GM19035 (cell line): ENCODE results near the gene NXPH4.

Experiments used
- ATAC-seq: cut with Tn5 transposase; IDR thresholded peaks from one replicate; pipeline ENCODE4 v1.9.1; 2021; ENCODE audit not compliant: unreplicated experiment

The NXPH4 gene

DNA sequence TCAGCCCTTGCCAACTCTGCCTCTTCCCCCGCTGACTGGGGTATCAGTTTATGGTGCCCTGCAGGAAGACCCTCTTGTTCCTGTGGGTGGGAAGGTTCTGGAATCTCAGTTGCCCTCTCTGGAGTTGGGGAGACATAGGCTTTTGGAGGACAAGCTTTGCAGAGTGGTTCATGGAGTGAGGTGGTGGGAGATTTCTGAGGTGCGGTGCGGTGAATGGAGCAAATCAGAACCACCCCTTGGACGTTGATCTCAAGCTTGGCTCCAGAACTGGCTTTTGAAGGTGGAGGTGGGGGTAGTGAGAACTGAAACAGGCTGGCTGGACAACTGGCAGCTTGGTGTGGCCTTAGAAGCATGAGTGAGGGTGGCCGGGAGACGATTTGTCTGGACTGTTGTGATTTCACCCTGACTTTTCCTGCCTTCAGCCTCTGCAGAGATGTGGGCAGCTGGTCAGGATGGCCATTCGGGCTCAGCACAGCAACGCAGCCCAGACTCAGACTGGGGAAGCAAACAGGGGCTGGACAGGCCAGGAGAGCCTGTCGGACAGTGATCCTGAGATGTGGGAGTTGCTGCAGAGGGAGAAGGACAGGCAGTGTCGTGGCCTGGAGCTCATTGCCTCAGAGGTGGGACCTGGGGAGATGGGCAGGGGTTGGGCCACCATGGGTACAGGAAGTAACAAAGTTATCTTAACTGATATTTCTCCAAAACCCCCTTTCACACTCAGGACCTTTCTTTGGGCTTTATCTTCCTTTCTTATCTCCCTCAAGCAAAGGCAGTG, 14.0 kb downstream of the NXPH4 start:
- ATAC-seq, result peak; percentile 3

DNA sequence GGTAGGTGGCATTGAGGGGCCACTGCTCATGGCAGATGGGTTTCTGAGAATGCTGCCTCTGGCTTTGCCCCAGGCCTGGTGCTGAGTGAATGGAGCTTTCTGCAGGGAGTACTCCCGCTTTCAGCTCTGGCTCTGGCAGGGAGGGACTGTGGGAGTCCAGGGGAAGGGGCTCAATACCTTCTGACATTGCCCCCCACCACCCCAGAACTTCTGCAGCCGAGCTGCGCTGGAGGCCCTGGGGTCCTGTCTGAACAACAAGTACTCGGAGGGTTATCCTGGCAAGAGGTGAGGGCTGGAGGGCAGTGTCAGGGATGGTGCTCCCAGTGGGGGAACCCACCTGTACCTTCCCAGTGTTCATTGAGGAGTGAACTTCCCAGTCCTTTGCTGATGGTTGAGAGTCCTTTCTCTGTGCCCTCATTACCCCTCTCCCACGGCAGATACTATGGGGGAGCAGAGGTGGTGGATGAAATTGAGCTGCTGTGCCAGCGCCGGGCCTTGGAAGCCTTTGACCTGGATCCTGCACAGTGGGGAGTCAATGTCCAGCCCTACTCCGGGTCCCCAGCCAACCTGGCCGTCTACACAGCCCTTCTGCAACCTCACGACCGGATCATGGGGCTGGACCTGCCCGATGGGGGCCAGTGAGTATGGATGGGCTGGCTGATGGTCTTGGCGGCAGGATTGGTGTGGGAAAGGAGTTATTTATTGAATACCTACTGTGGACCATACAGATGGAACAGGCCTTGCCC, 14.9 kb downstream of the NXPH4 start:
- ATAC-seq, result no peak

GRCh38 chr12:57232156-57232756, 15.7 kb downstream of the NXPH4 start:
- no peak for ATAC-seq

DNA sequence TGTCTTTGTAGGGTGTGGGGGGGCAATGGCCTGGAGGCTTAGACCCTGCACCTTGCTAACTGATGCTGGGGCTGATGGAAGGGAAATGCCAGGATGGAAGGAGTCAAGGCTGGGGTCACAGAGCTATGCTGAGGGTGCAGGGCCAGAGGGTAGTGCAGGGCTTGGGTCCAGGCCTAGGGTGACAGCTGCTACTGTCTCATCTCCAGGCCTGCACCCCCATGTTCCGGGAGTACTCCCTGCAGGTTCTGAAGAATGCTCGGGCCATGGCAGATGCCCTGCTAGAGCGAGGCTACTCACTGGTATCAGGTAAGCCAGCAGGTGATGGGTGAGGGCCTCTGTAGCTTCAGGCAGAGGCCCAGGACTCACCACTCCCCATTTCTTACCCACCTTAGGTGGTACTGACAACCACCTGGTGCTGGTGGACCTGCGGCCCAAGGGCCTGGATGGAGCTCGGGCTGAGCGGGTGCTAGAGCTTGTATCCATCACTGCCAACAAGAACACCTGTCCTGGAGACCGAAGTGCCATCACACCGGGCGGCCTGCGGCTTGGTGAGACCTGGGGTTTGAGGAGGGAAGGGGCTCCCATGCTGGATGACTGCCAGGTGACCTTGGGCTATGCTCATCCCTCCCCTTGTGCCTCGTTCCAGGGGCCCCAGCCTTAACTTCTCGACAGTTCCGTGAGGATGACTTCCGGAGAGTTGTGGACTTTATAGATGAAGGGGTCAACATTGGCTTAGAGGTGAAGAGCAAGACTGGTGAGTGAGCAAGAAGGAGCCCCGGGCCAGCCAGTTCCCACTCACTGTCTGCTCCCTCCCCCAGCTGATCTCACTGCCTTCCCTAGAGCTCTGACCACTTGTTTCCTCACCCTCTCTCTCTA, 17.0 kb downstream of the NXPH4 start:
- ATAC-seq, result no peak

DNA sequence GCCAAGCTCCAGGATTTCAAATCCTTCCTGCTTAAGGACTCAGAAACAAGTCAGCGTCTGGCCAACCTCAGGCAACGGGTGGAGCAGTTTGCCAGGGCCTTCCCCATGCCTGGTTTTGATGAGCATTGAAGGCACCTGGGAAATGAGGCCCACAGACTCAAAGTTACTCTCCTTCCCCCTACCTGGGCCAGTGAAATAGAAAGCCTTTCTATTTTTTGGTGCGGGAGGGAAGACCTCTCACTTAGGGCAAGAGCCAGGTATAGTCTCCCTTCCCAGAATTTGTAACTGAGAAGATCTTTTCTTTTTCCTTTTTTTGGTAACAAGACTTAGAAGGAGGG, 17.6 kb downstream of the NXPH4 start:
- no peak for ATAC-seq

GRCh38 chr12:57234571-57235016, 18.0 kb downstream of the NXPH4 start:
- no peak for ATAC-seq

DNA sequence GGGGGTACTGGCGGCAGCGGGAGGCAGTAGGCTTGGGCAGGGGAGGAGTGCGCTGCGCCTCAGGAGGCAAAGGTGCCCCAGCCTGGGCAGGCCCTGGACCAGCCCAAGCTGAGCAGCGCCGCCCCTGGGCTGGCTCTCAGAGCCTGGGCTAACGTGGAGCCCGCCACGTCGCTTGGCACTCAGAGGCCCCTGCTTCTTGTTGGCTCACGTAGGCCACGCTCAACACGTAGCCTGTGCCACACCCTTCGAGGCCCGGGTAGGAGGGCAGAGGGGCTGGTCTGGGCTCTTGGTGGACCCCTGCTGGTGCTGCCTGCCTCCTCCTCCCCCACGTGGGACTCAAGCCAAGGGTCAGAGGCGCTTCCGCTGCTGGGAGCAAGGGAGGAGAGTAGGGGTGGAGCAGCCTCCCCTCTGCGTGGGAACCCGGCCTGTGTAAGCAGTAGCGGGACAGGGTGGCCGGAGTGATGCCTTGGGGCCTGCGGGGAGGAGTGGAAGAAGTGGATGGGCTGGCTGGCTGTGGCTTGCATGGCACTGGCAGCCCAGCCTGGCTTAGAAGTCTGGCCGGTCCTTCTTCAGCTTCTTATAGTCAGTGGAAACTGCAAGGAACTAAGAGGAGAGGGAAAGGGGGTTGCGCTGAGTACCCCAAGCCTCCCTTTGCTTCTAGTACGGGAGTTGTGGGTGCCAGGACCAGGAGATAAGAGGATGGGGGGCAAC, 18.6 kb downstream of the NXPH4 start:
- ATAC-seq, result no peak

GRCh38 chr12:57235728-57236131, 19.1 kb downstream of the NXPH4 start:
- ATAC-seq, result no peak

DNA sequence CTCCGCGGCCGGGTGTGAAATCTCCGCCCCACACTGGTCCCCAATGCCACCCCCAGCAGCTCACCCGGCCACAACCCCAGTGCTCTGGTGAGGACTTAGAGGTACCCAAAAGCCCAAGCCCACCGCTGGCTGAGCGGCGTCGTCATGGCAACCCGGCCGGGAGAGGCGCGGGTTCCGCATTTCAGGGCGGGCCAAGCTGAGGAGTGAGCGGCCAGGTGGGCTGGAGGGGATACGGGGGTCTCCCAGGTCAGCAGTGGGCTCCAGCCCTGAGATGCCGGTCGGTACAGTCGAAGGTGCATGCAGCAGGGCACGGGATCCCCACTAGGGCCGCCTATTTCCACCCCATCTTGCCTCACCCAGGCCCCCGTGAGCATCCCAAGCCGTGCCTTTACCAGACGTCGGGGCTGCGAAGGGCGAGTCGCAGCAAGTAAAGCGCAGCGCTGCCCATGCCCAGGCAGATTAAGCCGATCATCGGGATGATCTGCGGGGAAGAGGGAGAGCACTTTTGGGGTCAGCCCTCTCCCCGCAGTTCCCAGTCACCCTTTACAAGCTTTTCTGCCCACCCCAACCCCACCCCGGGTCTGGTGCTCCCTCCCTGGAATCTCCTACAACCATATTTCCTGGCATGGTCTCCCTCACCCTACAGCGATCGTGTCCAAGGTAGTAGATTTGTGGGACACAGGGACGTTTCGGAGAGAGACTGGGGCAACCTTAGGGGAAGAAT, 19.8 kb downstream of the NXPH4 start:
- ATAC-seq, result no peak

- ATAC-seq, result no peak
Observed at GRCh38 chr12:57236925-57237595, 20.5 kb downstream of the NXPH4 start.

- no peak for ATAC-seq
Observed at GRCh38 chr12:57237596-57237931, 21.0 kb downstream of the NXPH4 start.

- no peak for ATAC-seq
Observed at GRCh38 chr12:57237932-57238853, 21.6 kb downstream of the NXPH4 start.

DNA sequence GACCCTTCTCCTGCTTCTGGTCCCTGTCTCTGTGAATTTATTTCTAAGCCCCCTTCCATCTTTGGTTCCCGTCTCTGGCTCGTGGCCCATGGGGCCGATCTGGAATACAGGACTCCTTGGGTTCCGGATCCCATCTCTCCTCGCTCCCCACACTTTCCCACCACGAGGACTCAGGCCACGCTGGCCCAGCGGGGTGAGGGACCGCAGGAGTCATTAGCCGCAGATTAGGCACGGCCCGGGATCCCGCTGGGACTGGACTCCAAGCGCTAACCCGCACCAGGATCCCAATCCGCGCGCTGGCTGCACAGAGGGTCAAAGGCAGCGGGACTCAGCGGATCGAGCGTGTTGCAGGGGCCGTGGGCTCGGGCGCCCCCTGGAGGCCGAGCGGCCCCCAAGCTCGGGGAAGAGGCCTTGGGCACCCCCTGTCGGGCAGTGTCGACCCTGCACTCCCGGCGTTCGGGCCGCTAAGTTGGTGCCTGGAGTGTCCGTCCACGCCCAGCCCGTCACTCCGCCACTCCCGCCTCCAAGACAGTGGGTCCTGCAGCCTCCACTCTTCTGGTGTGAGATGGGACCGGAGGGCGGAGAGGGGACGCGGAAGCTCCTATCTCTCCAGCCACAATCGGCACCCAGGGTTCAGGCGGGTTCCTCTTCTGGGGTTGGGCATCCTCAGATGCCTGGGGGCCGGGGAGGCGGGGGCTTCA, 22.4 kb downstream of the NXPH4 start:
- ATAC-seq, result peak; percentile 53

GRCh38 chr12:57239587-57240065, 23.0 kb downstream of the NXPH4 start:
- ATAC-seq, result no peak

DNA sequence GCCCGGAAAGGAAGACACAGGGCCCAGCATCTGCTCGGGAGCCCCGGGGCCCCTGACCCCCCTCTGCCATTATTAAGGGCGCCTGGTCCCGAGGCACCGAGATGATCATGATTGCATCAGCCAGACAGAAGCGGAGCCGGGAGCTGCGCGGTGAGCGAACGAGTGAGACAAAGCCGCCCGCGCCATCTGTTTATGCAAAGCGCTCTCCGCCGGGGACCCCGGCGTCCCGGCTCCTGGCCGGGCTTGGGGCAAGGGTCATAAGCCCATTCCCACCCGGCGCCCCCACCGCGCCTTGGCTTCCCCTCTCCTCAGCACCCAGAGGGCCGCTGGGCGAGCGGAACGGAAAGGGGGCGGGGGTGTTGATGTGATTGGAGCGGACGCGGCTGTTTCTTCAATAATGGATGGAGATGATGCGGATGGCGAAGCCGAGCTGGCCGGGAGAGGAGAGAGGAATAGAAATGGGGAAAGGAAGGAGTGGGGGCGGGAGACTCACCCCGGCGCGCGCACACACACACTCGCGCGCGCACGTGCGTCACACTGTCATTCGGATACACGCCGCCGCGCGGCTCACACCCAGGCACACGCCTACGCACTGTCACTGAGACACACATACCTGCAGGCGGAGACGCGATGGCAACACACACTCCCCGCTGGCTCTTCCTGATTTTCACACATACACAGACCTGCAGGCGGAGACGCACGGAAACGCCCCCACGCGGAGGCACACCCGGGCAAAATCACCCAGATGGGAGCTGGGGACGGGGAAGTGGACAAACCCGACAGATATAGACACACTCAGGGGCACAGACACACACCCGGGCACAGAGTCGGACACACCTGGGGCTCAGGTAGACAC, 23.7 kb downstream of the NXPH4 start:
- no peak for ATAC-seq

DNA sequence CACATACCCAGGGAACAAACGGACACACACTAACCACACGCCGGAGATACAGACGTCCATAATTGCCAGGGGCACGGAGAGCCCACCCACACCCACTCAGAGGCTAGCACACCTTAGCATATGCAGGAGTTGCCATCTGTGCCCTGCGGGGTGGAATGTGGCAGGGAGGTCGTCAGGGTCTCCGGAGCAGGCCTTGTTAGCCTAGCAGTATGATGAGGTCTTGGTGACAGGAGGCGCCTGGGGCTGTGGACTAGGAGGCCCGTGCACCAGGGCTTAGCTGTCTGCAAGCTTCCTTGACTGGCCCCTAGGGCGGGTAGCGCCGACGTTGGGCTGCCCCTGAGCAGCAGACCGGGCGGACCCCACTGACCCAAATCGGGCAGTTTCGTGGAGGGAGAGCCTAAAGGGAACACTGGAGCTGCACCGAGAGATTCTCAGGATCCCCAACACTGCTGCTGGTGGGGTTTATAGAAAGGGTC, 24.4 kb downstream of the NXPH4 start:
- ATAC-seq, result no peak
